ENCODE results near the gene SERTAD4. TPM values are rescaled to one million over a fixed set of nuclear protein-coding genes. Genes with fewer than 3 reads are reported as not detected.

SERTAD4 gene
- polyA plus RNA-seq, 4 donors: 4.1 to 21.7 (median 4.6) TPM

GRCh38 chr1:210231846-210232510 lies 618 bp upstream of the SERTAD4 start:
- DNase-seq (ENCODE audit: low read depth in 4 of 4, low spot score in 3 of 4): no peak

GRCh38 chr1:210233216-210233494 lies 559 bp downstream of the SERTAD4 start:
- no peak for DNase-seq (ENCODE audit: low read depth in 4 of 4, low spot score in 3 of 4)

- no peak for DNase-seq (ENCODE audit: low read depth in 4 of 4, low spot score in 3 of 4)
Measured at GRCh38 chr1:210233495-210234328, 1.1 kb downstream of the SERTAD4 start.

DNA sequence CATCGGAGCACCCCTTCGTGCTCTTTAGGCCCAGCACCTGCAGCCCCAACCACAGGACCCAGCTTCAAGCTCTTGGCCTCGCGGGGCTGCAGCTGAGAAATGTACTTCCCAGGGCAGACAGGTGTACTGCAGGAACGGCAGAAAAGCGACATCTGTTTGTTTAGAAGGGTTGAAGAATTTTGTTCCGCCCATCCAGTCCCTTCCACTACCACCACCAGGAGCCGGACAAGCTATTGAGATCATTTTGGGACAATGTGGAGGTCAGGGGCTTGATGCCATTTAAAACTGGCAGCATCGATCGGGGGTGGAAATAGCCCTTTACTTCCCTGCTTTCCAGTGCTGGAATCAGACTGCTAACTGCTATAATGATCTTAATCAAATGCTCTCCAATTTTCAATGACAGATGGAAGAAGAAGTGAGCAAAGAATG lies 1.7 kb downstream of the SERTAD4 start:
- no peak for DNase-seq (ENCODE audit: low read depth in 4 of 4, low spot score in 3 of 4)

- DNase-seq (ENCODE audit: low read depth in 4 of 4, low spot score in 3 of 4): no peak
Measured at GRCh38 chr1:210235363-210236053, 2.9 kb downstream of the SERTAD4 start.

GRCh38 chr1:210236386-210236839 lies 3.8 kb downstream of the SERTAD4 start:
- DNase-seq (ENCODE audit: low read depth in 4 of 4, low spot score in 3 of 4): no peak

- DNase-seq (ENCODE audit: low read depth in 4 of 4, low spot score in 3 of 4): no peak
Measured at GRCh38 chr1:210236840-210237409, 4.3 kb downstream of the SERTAD4 start.

DNA sequence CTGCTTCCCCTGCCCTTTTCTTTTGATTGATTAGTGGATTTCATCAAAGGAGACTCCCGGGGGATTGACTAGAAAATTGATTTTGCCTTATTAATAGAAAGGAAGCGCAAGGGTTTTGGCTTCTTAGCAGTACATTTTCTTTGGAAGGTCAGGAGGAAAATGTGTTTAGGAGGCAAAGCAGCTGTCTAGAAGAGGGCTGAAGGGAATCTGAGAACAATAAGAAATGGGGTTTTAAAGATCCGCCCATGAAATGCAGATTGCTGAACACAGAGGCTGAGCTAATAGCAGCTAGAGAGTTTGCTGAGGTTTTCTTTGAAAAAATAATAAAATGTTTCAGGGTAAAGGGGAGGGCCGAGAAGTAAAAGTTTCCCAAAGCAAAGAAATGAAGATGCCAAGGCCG lies 4.9 kb downstream of the SERTAD4 start:
- DNase-seq (ENCODE audit: low read depth in 4 of 4, low spot score in 3 of 4): no peak

DNA sequence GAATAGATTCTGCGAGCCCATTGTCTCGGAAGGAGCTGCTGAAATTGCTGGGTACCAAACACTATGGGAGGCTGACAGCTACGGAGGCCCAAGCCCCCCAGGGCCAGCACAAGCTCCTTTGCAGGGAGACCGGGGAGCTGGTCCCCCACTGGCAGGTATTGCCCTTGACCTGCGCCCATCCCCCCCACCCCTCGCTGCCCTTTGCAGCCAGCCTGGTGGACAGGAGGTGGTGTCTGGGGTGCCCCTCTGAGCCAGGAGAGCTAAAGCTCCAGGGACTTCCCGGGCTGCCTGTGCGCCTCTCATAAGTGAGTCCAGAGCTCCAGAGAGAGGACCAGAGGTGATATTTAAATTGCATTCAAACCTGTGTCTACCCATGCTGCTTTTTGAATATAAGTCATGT lies 5.4 kb downstream of the SERTAD4 start:
- no peak for DNase-seq (ENCODE audit: low read depth in 4 of 4, low spot score in 3 of 4)

GRCh38 chr1:210239349-210240111 lies 6.9 kb downstream of the SERTAD4 start:
- no peak for DNase-seq (ENCODE audit: low read depth in 4 of 4, low spot score in 3 of 4)

DNA sequence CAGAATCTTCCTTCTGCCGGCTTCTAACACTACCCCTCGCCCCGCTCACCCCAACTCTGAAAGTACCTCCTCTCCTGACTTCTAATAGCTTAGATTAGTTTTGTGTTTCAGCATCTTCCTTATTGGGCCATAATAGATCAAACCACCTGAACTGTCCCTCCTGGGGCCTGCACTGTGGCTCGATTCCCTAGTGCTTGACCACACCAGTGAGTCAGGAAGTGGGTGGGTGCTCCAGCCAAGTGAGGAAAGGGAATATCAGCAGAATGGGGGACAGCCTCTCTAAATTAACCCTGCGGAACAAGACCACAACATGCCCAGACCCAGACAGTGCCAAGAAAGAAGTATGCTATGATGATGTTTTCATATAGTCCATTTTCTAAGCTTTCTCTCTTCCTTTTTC lies 8.5 kb downstream of the SERTAD4 start:
- DNase-seq (ENCODE audit: low read depth in 4 of 4, low spot score in 3 of 4): no peak

- DNase-seq (ENCODE audit: low read depth in 4 of 4, low spot score in 3 of 4): no peak
Measured at GRCh38 chr1:210244746-210245367, 12.3 kb downstream of the SERTAD4 start.

DNA sequence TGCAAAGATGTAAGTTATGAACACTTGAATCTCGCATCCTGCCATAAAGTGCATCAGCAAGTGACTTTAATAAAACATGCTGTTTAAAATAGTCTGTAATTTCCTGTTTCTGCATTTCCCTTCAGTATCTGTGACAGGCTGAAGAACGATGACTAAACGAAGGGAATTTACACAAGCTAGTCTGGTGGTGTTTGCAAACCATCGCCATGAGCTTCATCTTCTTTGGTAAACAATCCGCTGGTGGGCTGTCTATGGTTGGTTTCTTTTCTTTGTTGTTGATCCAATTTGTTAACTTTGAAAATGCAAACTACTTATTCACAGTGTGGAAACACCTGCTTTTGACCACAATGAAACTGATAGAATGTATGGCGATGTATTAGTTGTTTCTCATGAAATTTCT lies 13.9 kb downstream of the SERTAD4 start:
- no peak for DNase-seq (ENCODE audit: low read depth in 4 of 4, low spot score in 3 of 4)

GRCh38 chr1:210248341-210248740 lies 15.7 kb downstream of the SERTAD4 start:
- DNase-seq (ENCODE audit: low read depth in 4 of 4, low spot score in 3 of 4): no peak

DNA sequence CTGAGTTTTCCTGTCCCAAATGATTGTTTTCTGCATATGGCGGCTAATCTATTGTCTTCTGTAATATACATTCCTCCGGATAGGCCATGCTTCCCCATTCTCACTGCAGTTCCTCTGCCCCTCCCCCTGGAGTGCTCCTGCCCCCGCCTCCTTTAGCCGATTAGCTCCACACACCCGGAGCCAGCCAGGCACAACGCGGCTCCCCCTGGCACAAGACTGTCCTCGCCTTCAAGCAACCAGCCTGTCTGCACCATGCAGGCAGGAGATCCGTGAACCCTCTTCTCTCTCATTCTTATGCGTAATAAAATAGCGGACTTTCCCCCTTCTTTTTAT lies 18.0 kb downstream of the SERTAD4 start:
- no peak for DNase-seq (ENCODE audit: low read depth in 4 of 4, low spot score in 3 of 4)

DNA sequence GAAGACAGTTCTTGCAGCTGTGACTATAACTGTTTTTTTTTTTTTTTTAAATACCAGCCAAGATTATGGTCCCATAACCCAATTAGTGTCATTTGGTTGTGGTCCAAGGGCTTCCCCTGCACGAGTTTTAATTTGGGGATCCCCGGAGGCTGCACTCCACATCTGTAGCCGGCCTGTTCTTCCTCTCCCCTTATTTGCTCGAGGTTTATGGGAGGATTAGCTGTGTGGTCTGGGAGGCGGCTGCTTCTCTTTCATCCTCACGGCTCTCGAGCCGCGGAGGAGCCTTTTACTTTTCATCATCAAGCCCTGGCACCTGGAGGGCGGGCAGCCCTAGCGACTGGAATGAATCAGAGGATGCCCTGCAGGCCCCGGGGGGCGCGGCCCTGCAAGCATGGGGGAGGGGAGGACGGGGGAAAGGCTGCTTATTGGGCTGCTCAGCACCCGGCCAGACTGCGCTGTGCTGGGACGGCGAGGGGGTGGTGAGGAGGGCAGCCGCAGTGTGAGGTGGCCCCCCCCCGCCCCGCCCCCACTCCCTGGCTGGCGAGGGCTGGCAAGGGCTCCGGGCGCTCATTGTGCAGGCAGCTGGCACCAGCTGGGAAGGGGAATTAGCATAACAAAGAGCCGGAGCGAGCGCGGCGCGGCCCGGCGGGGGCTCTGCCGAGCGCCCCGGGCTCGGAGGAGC lies 18.5 kb downstream of the SERTAD4 start:
- DNase-seq (ENCODE audit: low read depth in 4 of 4, low spot score in 3 of 4): no peak

DNA sequence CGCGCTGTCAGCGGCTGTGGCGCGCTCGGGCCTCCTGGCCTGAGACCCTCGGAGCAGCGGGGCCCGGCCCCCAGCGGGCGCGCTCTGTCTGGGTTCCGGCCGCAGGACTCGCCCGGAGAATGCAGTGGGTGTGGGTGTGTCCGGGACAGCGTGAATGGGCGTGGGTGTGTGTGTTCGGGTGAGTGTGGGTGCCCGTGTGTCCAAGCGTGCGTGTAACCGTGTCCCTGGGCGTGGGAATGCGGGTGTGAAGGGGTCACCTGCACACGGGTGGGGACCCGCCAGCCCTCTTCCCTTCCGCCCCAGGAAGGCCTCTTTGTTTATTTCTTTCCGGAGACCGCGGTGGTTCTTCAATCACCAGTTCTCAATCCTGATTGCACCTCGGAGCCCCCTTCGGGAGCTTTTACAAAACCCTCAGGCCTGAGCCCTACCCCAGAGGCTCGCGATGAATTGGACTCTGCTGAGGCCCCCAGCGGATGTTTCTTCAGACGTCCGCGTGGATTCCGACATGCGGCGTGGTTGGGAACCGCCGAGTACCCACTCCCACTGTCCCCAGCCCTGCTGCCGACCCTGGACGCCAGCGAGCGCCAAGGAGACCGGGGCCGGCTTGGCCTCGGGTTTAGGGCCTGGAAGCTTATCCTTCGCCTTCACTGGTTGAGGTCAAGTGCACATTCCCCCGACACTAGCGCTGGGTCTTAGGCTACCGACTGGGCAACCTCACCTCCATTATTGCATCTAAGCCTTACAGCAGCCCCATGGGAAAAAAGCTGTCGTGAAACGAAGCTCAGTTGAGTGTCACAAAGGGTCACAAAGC lies 19.3 kb downstream of the SERTAD4 start:
- DNase-seq (ENCODE audit: low read depth in 4 of 4, low spot score in 3 of 4): no peak

GRCh38 chr1:210252621-210253051 lies 20.0 kb downstream of the SERTAD4 start:
- no peak for DNase-seq (ENCODE audit: low read depth in 4 of 4, low spot score in 3 of 4)

DNA sequence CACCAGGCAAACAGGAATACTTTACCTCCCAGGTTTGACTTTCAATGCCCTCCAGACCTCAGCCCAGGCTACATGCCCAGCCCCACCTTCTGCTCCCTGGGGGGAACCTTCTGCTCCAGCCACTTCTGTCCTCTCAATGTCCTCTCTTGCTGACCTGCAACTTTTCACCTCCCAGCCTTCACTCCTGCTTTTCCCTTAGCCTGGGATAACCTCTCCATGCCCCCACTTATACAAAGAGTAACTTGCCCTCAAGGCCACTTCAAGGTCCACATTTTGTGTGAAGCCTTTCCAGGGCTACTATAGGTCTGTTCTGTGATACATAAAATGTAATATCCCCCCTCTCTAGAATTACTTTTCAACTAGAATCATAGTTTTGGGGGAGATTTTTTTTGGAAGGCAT lies 21.7 kb downstream of the SERTAD4 start:
- DNase-seq (ENCODE audit: low read depth in 4 of 4, low spot score in 3 of 4): no peak

All from left renal pelvis (tissue), 4 donors.